ENCODE data around the gene ZDHHC8. TPM values are rescaled to one million over a fixed set of nuclear protein-coding genes. Genes with fewer than 3 reads are reported as not detected.

ZDHHC8 gene
- total and polyA plus RNA-seq, 2 donors (not counting 3 experiments of a cell fraction or from before 2014, with no cell fraction given): 49.8 to 131 TPM

- Histone ChIP-seq H3K9me3 (replicated peaks; ENCODE audit: control insufficient read depth, insufficient read depth, low read length) (no peaks in the 10 kb centered on the region), H4K20me1 (replicated peaks; ENCODE audit: control insufficient read depth, extremely low read depth, insufficient read depth, low read length) (no peaks in the 10 kb centered on the region), H3K27ac (ENCODE audit: insufficient read depth, low read depth, low read length) (no peak overlapping the region), H3K4me1 (ENCODE audit: control insufficient read depth, extremely low read depth, insufficient read depth, low read length) (peaks cover under 1% of the 10 kb centered on the region), H2AFZ (ENCODE audit: low read depth, low read length) (no peak overlapping the region), H3K36me3 (ENCODE audit: control insufficient read depth in 2 of 2, extremely low read depth in 1 of 2, insufficient read depth in 2 of 2, low read length in 2 of 2) (peaks cover 0 to 6% of the 10 kb centered on the region in 2 experiments), H3K9me1 (replicated peaks; ENCODE audit: control insufficient read depth, extremely low read depth, insufficient read depth, low read length) (no peaks in the 10 kb centered on the region), H3K4me2 (ENCODE audit: insufficient read depth, low read length) (no peak overlapping the region), H3K9ac (replicated peaks; ENCODE audit: extremely low read depth, insufficient read depth, low read length) (no peak overlapping the region), H3K27me3 (ENCODE audit: control insufficient read depth in 2 of 2, insufficient read depth in 2 of 2, low read length in 2 of 2) (no peaks in the 10 kb centered on the region), H3K4me3 (replicated peaks in 1 of 3; ENCODE audit: insufficient read depth in 1 of 3, low read depth in 1 of 3, low read length in 3 of 3) (no peak overlapping the region), H3K79me2 (ENCODE audit: control insufficient read depth, insufficient read depth, low read length) (no peaks in the 10 kb centered on the region)
- POLR2A ChIA-PET: no interaction called here
- no TSS peak for BruUV-seq (replicated peaks)
- dilution Hi-C loops (cut with MboI; ENCODE audit: extremely low pct_ligation_motif_present, low sequenced_read_pairs): no loop called here
- no peak for FAIRE-seq
- TF ChIP-seq MAX (IDR thresholded peaks at IDR 0.05; ENCODE audit: insufficient read depth, insufficient read length) (no peak), POLR2AphosphoS5 (IDR thresholded peaks at IDR 0.05; ENCODE audit: insufficient read depth, low read depth, low read length) (no peak), JUN (IDR thresholded peaks at IDR 0.05; ENCODE audit: borderline replicate concordance, insufficient read depth, insufficient read length, low read depth) (no peak)
- DNase-seq (ENCODE audit: low read depth, low spot score): no peak
- intact Hi-C loops (cut with micrococcal nuclease): no loop called here
- CTCF ChIA-PET: no interaction called here
Measured at GRCh38 chr22:20149257-20150250, 17.9 kb downstream of the ZDHHC8 start.

DNA sequence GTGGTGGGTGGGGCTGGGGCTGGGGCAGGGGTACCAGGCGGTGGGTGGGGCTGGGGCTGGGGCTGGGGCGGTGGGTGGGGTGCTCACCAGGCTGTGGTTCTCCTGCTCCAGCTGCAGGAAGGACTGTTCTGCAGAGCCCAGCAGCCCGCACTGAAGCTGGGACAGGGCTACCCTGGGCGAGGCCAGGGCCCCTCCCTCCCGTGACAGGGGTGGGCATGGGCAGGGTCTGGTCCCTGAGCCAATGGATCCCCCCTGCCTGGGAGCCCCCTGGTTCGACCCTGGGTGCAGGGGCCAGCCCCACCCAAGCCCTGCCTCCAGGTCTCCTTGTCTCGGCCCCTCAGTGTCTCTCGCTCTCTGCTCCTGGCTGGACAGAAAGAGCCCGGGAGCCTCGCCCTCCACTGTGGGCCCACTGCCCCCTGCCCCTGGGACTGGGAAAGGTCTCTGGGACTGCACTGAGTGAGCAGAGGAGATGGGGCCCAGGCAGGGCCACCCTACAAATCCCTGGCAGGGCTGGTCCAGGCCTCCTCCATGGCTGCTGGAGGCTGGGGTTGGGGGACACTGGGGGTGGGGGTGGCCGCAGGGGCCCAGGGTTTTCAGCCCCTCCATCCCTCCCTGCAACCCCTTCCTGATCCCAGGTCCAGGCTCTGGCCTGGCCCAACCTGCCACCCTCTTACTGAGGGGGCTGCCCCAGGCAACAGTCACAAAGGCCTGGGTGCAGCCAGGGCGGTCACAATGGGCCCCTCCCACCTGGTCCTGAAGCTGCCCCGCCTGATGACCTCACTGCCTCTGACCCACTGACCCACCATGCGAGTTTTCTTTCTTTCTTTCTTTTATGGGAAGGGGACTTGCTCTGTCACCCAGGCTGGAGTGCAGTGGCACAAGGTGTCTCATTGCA is 19.0 kb downstream of the ZDHHC8 start, which contains the start of gene CCDC188:
CCDC188 (minus strand) TSS at position 675 of the 895 bp plus-strand sequence; CDS start at position 606, 69 bp downstream.
- no TSS peak for BruUV-seq (replicated peaks)
- no peaks in the 10 kb centered on the region for H3K36me3 ChIP-seq (ENCODE audit: control insufficient read depth in 2 of 2, extremely low read depth in 1 of 2, insufficient read depth in 2 of 2, low read length in 2 of 2)
- FAIRE-seq (no peak), DNase-seq (ENCODE audit: low read depth, low spot score) (no peak)
- no peaks in the 10 kb centered on the region for H3K9me1 ChIP-seq (replicated peaks; ENCODE audit: control insufficient read depth, extremely low read depth, insufficient read depth, low read length)
- H4K20me1 ChIP-seq (replicated peaks; ENCODE audit: control insufficient read depth, extremely low read depth, insufficient read depth, low read length): no peaks in the 10 kb centered on the region
- H2AFZ ChIP-seq (ENCODE audit: low read depth, low read length): no peak within 1 kb of the TSS
- peaks cover 4% of the 10 kb centered on the region for H3K4me1 ChIP-seq (ENCODE audit: control insufficient read depth, extremely low read depth, insufficient read depth, low read length)
- dilution Hi-C loops (cut with MboI; ENCODE audit: extremely low pct_ligation_motif_present, low sequenced_read_pairs) (no loop called here), intact Hi-C loops (cut with micrococcal nuclease) (no loop called here)
- H3K4me3 ChIP-seq (replicated peaks in 1 of 3; ENCODE audit: insufficient read depth in 1 of 3, low read depth in 1 of 3, low read length in 3 of 3): no peak within 1 kb of the TSS
- H3K27me3 ChIP-seq (ENCODE audit: control insufficient read depth in 2 of 2, insufficient read depth in 2 of 2, low read length in 2 of 2): no peaks in the 10 kb centered on the region
- H3K4me2 ChIP-seq (ENCODE audit: insufficient read depth, low read length): no peak within 1 kb of the TSS
- ChIA-PET CTCF (no interaction called here), POLR2A (no interaction called here)
- H3K9me3 ChIP-seq (replicated peaks; ENCODE audit: control insufficient read depth, insufficient read depth, low read length): no peaks in the 10 kb centered on the region
- no peak within 1 kb of the TSS for H3K27ac ChIP-seq (ENCODE audit: insufficient read depth, low read depth, low read length)
- no peak for TF ChIP-seq POLR2AphosphoS5 (IDR thresholded peaks at IDR 0.05; ENCODE audit: insufficient read depth, low read depth, low read length)
- TF ChIP-seq GATA2 (IDR thresholded peaks at IDR 0.05; ENCODE audit: insufficient read depth, insufficient read length, low read depth, low read length): no peak
- no peak for TF ChIP-seq POLR2A (IDR thresholded peaks at IDR 0.05; ENCODE audit: low read depth, low read length)
- no peak for TF ChIP-seq EZH2 (IDR thresholded peaks at IDR 0.05; ENCODE audit: borderline replicate concordance, low read depth, low read length, severe bottlenecking)
- no peak for TF ChIP-seq FOS (IDR thresholded peaks at IDR 0.05; ENCODE audit: borderline replicate concordance, insufficient read depth, low read length)
- TF ChIP-seq, protein P1, sequence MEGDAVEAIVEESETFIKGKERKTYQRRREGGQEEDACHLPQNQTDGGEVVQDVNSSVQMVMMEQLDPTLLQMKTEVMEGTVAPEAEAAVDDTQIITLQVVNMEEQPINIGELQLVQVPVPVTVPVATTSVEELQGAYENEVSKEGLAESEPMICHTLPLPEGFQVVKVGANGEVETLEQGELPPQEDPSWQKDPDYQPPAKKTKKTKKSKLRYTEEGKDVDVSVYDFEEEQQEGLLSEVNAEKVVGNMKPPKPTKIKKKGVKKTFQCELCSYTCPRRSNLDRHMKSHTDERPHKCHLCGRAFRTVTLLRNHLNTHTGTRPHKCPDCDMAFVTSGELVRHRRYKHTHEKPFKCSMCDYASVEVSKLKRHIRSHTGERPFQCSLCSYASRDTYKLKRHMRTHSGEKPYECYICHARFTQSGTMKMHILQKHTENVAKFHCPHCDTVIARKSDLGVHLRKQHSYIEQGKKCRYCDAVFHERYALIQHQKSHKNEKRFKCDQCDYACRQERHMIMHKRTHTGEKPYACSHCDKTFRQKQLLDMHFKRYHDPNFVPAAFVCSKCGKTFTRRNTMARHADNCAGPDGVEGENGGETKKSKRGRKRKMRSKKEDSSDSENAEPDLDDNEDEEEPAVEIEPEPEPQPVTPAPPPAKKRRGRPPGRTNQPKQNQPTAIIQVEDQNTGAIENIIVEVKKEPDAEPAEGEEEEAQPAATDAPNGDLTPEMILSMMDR (IDR thresholded peaks at IDR 0.05; ENCODE audit: extremely low read depth in 1 of 2, insufficient read depth in 1 of 2, low read depth in 1 of 2, low read length in 2 of 2): no peak
- no peak for TF ChIP-seq JUN (IDR thresholded peaks at IDR 0.05; ENCODE audit: borderline replicate concordance, insufficient read depth, insufficient read length, low read depth)
- TF ChIP-seq MAX (IDR thresholded peaks at IDR 0.05; ENCODE audit: insufficient read depth, insufficient read length): no peak
- H3K9ac ChIP-seq (replicated peaks; ENCODE audit: extremely low read depth, insufficient read depth, low read length): no peak within 1 kb of the TSS
- H3K79me2 ChIP-seq (ENCODE audit: control insufficient read depth, insufficient read depth, low read length): no peaks in the 10 kb centered on the region
